Astrocyte of the spinal cord (primary cell): ENCODE data around the gene FSTL5.

Experiments used
- DNase-seq: peaks from one replicate; pipeline ENCODE4 v3.0.0; 2011; ENCODE audit warnings: low read depth, low spot score
- H3K4me3 ChIP-seq: 2 replicates; pipeline ENCODE4 v1.5.1; 2011; ENCODE audit warnings: low read depth, mild to moderate bottlenecking, low read length, moderate library complexity
- in situ Hi-C: cut with HindIII; loops from 2 replicates; pipeline ENCODE4 v1.10.0; 2017; ENCODE audit warnings: low sequenced_read_pairs
- TF ChIP-seq, protein P1 (sequence below): IDR thresholded peaks from 2 replicates; pipeline ENCODE4 v1.5.1; 2012; ENCODE audit warnings: low read depth, mild to moderate bottlenecking, low read length, inconsistent platforms

FSTL5 gene

DNA sequence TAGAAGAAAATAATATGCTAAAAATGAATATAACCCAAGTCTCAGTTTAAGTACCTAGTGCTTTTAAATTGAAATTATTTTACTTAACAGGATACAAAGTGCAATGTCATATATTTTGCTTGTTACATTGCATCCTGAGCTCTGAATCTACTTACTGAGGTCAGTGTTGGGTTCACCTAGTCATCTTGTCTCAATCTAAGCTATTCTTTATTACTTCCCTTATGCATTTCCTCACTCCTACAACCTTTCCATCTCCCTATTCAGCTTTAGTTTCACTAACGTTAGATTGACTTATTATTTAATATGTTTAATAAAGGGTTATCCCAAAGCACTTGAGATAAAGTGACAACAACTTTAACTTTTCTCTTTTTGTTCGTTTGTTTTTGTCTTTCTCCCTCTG is 483.7 kb downstream of the FSTL5 start:
- TF ChIP-seq, protein P1, sequence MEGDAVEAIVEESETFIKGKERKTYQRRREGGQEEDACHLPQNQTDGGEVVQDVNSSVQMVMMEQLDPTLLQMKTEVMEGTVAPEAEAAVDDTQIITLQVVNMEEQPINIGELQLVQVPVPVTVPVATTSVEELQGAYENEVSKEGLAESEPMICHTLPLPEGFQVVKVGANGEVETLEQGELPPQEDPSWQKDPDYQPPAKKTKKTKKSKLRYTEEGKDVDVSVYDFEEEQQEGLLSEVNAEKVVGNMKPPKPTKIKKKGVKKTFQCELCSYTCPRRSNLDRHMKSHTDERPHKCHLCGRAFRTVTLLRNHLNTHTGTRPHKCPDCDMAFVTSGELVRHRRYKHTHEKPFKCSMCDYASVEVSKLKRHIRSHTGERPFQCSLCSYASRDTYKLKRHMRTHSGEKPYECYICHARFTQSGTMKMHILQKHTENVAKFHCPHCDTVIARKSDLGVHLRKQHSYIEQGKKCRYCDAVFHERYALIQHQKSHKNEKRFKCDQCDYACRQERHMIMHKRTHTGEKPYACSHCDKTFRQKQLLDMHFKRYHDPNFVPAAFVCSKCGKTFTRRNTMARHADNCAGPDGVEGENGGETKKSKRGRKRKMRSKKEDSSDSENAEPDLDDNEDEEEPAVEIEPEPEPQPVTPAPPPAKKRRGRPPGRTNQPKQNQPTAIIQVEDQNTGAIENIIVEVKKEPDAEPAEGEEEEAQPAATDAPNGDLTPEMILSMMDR, result no peak
- H3K4me3 ChIP-seq, result no peak overlapping the region
- DNase-seq, result no peak
- in situ Hi-C loops, result no loop called here

DNA sequence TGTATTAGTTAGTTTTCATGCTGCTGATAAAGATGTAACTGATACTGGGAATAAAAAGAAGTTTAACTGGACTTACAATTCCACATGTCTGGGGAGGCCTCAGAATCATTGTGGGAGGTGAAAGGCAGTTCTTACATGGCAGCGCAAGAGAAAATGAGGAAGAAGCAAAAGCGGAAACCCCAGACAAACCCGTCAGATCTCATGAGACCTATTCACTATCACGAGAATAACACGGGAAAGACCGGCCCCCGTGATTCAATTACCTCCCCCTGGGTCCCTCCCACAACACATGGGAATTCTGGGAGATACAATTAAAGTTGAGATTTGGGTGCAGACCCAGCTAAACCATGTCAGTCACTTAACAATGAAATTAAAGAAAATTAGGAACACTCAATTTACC is 499.1 kb downstream of the FSTL5 start:
- no peak overlapping the region for H3K4me3 ChIP-seq
- no peak for DNase-seq
- in situ Hi-C loops, result no loop called here
- TF ChIP-seq, protein P1, result no peak

- H3K4me3 ChIP-seq, result no peak overlapping the region
- in situ Hi-C loops, result no loop called here
- no peak for DNase-seq
- TF ChIP-seq, protein P1, result no peak
Observed at GRCh38 chr4:161663844-161664243, 500.0 kb downstream of the FSTL5 start.

- no peak overlapping the region for H3K4me3 ChIP-seq
- TF ChIP-seq, protein P1, result no peak
- in situ Hi-C loops, result no loop called here
- no peak for DNase-seq
Observed at GRCh38 chr4:161658676-161659075, 505.1 kb downstream of the FSTL5 start.

- no peak overlapping the region for H3K4me3 ChIP-seq
- no peak for DNase-seq
- in situ Hi-C loops, result no loop called here
- TF ChIP-seq, protein P1, result no peak
Observed at GRCh38 chr4:161657616-161658015, 506.2 kb downstream of the FSTL5 start.

DNA sequence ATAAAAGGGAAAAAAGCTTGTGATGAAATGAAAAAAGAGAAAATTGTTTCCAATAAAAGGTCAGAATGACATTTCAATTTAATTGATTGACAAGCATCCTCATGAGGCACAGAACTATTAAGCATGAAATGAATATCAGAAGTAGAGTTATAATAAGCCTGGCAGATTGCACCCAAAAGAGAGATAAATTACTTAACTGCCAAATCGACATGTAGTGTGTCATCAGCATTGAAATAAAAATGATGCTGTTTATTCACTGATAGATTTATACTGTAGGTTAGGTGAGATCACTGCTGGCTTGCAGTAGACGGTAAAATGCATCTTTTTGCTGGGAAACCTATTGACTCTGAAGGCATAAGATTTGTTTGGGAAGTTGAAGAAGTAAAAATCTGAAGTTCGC is 507.2 kb downstream of the FSTL5 start:
- no peak for DNase-seq
- H3K4me3 ChIP-seq, result no peak overlapping the region
- TF ChIP-seq, protein P1, result no peak
- in situ Hi-C loops, result no loop called here

GRCh38 chr4:161655148-161655547 is 508.7 kb downstream of the FSTL5 start:
- no peak for DNase-seq
- H3K4me3 ChIP-seq, result no peak overlapping the region
- TF ChIP-seq, protein P1, result no peak
- in situ Hi-C loops, result no loop called here
